NCI-H774 (cell line): ENCODE data around the gene DUSP7.

Source experiments
- DNase-seq: peaks from one replicate; lab custom pipeline; 2025; lab: John Stamatoyannopoulos, UW

Gene DUSP7, protein sequence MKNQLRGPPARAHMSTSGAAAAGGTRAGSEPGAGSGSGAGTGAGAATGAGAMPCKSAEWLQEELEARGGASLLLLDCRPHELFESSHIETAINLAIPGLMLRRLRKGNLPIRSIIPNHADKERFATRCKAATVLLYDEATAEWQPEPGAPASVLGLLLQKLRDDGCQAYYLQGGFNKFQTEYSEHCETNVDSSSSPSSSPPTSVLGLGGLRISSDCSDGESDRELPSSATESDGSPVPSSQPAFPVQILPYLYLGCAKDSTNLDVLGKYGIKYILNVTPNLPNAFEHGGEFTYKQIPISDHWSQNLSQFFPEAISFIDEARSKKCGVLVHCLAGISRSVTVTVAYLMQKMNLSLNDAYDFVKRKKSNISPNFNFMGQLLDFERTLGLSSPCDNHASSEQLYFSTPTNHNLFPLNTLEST

DNA sequence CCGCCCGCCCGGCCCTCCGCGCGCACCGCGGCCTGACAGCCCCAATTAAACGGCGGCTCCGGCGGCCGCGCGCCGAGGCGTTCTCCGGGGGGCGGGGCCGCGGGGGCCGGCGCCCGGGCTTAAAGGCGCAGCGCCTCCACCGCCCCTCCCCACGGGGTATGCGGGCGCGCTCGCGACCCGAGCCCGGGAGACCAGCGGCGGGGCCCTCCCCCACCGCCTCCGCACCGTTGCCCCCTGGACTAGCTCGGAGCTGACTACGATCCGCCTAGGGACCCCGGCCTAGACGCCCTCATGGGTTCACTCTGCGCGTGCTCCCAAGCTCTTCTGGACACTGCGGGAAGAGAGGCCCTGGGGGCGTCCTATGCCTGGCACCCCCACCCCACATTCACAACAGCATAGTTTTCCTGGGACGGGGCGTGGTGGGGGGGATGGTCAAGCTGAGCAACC, at the start of gene DUSP7:
Gene DUSP7 (minus strand): TSS at position 51 of the 447 bp plus-strand sequence. CDS start 205 bp downstream, outside the sequence.
- DNase-seq = peak; percentile 25

DNA sequence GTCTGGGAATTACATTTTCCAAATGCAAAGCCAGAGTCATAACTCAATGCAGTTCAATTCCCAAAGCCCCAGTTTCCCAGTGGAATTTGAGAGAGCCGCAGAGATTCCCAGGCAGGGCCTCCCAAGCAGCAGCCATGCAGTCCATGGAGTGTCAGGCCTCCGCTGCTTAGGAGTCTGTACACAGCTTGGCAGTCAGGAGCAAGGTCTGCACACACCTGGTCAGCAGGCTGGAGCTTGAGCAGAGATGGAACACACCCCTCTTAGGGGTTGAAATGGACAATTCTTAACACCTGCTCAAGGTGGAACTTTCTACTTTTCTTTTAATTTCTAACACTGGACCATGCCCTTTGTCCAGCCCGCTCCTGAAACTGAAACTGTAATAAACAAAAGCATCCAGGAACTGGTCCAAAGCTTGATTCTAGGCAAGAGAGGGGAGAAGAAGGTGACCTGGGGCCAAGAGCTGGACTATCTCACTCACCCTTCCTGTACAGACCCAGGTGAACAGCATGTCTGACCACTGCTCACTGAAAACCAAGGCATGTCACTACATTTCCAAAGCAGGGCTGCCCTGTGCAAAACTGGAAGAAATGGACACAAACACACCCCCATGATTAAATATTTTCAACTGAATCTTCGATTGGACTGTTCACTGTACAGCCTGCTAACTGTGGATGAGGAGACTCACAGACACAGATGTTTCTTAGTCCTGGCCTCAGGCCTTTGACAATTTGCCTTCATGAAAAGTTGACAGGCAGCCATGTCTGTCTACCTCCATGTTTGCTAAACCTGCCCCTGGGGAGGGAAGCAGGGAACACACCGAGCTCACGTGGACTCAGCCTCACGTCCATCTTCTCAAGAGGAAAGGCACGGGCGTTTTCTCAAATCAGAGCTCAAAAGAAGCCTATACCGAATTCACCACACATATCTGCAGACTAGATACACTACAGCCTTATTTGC, 48.6 kb upstream of the DUSP7 start:
- no peak for DNase-seq

DNA sequence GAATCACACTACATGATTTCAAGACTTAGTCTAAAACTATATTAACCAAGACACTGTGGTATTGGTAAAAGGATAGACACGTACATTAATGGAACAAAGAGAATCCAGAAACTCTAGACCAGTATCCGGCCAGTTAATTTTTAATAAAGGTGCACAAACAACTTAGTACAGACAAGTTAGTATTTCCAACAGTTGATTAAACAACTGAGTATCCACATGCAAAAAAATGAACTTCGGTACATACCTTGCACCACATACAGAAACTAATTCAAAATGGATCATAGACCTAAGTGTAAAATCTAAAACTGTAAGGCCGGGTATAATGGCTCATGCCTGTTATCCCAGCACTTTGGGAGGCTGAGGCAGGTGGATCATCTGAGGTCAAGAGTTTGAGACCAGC, 46.6 kb upstream of the DUSP7 start:
- DNase-seq = no peak

DNA sequence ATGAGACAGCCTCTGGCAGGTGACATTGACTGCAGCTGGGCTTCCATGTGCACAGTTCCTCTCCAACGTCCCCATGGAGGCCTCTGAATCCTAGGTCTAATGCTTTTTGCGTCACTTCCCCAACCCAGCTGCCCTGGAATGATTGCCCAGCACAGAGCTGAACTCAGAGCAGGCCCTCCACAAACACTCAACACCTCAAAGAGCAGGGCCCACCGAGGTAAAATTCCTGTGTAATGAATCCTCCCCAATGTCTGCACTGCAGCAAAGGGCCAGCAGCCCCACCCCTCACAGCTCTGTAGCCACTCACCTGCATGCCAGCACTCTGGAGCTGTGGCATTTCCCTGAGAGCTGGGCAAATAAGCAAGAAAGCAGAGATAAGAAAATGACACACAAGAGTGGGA, 42.6 kb upstream of the DUSP7 start:
- no peak for DNase-seq

DNA sequence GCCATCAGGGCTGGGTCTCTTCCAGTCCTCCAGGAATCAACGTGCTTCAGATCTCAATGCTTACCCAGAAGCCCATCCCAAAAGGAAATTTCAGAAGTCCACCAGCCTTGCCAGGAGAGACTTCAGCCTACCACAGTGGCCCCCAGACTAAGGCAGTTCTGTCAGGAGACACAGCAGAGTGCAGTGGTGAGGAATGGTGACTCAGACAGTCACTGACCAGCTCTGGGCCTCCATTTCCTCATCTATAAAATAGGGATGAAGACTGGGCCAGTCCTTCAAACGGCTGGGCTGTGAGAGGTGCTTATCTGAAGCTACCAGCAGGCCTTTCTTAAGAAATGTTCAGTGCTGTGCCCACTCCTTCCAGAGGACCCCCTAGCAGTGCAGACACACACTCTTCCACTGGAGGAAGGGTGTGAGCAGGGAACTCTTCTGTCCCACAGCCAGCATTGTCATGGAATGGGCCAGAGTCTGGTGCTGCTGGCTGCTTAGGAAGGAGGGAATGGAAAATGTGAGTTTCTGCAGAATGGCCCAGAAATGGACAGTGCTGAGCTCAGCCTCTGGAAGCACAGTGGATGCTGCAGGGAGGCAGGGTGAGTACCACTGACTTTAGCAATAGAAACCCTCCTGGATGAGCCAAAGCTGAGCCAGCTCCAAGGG, 41.6 kb upstream of the DUSP7 start:
- DNase-seq = no peak

DNA sequence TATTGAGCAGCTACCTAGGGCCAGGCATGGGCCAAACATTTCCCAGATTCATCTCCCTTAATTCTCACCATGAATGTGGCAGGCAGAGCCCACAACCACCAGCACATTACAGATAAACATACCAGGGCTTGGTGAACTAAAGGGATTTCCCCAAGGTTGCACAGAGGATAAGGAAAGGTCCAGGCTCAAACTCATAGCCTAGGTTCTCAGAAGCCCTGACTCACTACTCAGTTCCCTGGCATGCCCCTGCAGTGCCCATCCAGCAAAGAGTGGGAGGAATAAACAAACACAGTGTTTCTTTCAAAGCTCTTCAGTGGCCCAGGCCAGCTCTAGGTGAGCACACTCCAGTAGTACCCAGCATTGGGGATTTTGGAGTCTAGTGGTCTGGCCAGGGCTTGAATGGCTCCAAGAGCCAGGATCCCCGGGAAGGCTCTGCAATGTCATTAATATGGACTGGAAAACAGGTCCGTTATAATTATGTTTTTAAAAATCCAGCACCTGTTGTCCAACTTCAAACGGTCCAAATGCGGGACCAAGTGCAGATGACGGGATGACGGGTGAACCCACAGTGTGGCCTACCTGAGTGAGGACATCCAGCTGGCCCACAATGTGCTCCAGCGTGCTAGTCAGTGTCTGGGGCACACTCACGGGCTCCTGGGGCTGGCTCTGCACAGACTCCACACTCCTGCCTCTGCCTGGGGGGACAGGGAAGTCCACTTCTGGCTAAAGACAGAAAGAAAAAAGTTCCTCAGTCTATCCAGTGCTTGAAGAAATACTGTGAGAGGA, 39.8 kb upstream of the DUSP7 start:
- DNase-seq = no peak

DNA sequence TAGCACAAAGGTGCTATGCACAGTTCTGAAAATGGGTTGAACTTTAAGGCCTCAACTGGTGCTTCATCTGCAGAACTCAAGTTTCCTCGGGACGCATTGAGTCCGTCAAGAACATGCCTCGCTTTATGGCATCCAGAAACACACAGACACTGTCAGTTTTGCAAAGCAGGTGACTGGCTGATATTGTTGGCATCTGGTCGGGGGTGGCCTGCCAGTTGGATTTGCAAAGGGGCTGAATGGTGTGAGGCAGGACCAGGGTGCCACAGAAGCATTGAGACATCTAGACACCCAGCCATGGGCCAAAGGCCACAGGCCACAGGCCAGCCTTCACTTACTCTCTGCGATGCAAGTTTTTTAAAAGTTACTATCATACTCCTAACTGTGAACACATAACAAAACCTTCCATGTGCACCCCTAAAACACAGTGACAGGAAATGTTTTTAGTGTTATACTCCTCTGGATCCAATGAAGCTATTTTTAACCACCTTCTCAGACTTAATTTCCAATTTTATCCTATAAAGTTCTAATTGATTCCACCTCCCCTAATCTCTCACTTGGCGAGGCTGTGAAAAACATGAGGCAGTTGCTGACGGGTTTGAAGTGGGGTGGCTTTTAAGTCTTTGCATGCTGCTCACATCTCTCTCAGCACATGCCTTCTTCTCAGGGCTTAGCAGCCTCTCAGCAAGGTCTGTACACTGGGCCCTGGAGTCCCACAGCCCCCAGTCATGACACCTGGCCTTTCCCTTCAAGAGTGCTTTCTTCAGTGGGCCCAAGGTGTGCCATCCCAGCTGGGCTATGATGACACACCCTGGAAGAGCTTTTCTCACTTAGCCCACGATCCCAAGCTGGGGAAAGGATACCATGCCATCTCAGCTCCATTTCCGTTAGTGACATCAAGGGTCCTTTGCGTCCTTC, 38.5 kb upstream of the DUSP7 start:
- no peak for DNase-seq

DNA sequence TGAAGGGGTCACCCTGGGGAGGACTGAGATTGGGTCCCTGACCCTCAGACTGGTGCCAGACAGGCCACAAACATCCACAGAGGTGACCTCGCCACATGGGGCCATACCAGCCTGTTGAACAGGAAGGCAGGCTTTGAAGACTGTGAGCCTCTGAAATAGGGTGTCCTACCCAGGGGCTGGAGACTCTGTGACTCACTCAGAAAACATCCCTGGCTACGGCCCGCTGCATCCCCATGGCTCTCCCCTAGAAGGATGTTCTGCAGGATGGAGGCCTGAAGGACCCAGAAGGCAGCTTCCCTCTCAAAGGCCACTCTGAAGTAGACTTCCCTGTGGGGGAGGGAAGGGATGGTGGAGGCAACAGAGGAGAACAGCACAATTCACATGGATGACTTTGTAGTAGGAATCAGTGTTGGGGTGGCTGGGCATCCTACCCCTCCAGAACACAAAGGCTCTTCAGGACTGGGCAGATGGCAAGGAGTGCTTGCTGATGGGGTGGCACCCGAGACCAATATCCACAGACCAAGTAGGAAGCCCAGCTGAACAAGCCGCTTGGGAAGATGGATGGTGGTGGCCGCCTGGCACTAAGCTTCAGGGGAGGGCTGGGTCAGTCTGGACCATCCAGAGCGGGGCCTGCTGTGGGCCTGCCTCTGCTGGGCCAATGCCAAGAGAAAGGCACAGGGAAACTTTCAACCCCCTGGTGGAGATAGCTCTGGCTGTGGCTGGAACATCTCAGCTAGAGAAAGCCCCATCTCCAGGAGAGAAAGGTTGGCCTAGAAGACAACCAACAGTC, 37.6 kb upstream of the DUSP7 start:
- no peak for DNase-seq

DNA sequence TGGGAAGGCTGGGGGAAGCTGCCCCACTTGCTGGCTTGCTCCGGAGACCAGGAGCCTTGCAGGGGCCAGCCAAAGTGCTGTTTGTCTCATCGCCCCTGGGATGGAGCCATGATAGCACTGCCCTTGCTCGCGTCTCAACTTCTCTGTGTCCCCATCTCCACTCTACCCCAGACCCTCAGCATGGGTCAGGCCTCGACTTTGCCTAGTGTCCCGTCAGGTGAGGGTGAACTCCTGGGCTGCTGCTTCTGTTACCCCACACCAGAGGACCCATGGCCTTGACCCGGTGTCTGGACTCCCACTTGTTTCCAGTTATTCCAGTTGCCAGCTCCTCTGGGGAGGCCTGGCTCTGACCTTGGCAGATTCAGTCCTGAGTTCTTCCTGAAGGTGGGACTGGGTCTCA, 36.5 kb upstream of the DUSP7 start:
- DNase-seq = no peak

DNA sequence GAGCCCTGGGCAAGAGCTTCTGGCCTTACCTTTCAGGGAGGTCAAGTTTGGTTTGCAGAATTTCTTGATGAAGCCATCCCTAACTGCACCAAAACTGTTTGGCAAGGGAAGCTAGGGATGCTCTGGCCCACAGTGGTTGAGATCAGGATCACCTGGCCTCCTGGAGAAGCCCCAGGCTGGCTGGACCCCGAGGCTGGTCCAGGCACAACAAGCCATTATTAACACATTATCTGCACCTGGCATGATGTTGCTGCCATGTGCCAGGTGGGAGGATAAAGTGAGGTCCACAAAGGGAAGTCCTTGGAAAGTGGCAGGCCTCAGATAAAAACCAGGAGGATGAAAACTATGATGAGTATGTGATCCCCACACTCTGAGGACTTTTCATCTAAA, 35.9 kb upstream of the DUSP7 start:
- no peak for DNase-seq

DNA sequence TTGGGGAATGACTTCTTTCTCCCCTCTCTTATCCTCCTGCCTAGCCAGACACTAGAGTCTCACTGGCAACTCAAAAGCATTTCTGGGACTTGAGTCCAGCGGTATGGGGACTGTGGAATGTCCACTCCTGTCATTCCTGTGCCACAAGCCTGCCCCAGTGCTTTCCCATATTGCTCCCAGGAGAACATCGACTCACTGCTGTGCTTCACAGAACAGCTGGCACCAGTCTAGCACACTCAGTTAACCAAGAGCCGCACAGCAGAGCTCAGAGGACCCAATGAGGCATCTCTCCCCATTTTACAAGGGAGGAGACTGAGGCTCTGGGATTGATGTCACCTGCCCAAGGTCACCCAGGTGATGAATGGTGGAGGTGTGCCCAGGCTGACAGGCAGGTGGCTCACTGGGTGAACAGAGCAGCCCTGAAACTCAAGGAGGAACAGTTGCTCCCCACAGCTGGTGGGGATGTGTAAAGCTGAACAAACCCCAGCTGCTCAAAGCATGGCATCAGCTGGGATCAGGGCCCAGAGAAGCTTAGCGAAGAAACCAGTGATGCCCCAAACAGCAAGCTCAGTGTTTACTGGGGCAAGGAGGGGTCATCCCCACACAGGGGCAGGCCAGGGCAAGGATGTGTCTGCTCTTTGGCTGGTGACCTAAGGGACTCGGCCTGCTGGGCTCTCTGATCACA, 35.4 kb upstream of the DUSP7 start:
- DNase-seq = no peak

DNA sequence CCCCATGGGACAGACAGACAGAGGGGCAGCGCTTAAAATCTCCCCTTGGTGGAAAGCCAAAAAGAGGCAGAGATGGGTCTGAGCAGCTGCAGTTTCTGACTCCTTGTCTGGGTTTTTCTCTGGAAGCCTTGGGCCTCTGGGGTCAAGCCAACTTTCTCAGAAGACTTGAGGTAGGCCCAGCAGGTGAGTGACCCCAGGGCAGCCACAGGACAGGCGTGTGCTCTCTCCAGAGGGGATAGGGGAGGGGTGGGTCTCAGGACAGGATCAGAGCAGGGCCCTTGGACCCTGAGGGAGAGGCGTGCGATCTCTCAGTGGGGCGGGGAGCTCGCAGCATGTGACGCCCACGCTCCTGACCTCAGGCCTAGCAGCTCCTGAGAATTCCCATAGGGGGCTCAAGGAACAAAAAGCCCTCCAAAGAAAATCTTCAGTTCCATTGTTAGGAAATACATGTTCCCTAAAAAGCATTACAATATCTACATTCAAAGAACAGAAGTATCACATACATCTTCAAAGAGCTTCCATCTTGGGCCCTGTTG, 34.6 kb upstream of the DUSP7 start:
- no peak for DNase-seq

DNA sequence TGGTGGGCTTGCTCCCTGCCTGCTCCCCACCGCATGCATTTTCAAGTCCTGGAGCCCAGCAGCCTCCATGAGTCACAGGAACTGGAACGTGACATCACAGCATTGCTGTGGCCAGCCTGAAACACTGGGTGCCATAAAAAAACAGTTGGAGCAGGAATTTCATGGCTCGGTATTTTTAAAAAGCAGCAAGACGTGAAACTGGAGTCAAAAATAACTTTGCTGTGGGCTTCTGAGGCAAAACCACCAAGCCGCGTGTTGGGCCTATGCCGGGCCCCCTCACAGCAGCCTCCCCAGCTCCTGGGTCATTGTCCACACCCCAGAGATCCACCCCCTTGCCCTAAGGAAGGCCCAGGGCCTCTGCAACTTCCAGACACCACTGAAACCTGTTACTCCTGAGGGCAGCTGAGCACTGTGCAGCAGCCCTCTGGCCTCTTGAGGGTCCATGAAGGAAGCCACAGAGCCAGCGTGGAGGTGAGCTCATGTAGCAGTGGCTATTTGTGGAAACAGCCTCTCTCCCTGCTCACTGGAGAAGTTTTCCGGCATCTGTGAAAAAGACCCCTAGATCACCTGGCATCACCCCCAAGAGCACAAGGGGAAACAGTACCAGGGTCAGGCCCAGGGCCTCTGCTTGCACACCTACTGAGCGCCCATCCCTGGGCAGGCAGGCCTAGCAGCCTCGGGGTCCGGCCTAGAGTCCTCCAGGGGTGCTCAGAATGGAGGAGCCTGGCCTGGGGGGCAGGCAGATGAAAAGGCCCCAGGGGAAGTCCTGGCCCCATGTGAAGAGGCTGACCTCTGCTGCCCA, 34.0 kb upstream of the DUSP7 start:
- DNase-seq = no peak

DNA sequence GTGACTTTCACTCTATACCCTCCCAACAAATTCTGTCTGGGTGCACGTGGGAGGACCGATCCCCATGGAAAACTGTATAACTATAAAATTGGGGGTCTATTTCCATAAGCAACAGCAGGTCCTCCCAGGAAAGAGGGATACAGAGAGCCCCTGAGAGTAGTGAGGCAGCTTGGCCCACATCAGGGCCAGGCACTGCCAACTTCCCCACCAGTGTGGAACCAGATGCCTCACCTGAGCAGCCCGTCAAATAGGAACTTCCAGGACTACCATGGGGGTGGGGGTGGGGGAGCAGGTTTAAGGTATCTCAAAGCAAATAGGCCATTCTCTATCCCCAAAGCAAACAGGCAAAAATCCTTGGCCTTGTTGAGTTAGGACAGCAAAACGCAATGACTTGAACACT, 33.3 kb upstream of the DUSP7 start:
- no peak for DNase-seq

DNA sequence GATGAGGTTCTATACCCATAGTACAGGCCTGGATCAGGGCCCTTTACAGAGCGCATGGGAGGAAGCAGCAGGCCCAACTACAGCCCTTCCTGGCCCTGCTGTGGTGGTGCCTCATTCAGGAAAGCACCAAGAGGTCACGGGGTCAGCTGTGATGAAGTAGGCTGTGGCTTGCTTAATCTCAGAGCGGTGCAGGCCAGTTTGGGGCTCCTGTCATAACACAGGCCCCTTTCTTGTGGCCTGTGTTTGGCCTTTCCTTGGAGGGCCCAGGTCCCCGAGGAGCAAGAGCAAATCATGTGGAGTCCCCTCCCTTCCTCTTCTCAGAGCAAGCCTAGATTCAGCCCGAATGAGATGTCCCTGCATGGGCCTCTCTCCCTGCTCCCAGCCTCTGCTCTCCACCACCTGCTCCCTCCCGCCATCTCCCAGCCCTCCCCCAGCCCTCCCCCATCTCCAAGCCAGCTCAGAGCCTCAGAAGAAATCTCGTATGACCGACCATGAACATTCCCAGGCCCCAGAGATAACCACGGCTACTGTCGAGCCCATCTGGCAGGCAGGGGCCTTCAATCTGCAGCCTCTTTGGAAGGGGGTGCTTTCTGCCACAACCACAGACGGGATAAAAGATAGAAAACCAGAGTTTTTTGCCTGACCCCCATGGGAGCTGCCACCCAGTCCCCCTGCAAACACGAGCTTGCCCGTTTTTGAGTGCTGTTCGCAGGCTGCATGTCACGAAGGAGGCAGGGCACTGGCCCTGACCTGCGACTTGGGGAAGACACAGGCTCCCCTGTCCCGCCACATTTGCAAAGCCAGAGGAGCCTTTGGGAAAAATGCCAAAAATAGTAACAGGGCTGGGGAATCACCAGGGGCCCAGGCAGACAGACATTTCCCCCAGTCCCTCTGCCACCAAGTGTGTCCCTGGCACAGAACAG, 32.3 kb upstream of the DUSP7 start:
- DNase-seq = no peak

DNA sequence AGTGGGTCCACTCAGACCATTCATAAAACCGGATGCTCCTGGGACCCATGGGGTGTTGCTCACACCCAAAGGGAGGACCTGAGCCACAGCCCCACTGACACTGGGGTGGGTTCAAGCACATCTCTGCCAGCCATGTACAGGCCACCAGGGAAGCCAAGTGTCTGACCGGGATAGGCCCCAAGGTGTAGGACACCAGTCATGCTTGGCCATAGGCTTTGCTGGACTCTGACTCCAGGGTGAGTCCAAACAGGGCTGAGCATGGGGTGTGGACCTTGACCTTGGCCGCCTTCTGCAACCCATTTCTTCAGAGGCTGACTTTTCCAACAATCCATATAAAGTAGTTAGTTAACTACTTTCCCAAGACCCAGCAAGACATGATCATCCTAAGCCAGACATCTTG, 31.4 kb upstream of the DUSP7 start:
- DNase-seq = no peak
